Measurements from ENCODE around the gene ARVCF.

GRCh38 chr22:19986011-19986409, 30.6 kb downstream of the ARVCF start:
- TF ChIP-seq, protein P1, sequence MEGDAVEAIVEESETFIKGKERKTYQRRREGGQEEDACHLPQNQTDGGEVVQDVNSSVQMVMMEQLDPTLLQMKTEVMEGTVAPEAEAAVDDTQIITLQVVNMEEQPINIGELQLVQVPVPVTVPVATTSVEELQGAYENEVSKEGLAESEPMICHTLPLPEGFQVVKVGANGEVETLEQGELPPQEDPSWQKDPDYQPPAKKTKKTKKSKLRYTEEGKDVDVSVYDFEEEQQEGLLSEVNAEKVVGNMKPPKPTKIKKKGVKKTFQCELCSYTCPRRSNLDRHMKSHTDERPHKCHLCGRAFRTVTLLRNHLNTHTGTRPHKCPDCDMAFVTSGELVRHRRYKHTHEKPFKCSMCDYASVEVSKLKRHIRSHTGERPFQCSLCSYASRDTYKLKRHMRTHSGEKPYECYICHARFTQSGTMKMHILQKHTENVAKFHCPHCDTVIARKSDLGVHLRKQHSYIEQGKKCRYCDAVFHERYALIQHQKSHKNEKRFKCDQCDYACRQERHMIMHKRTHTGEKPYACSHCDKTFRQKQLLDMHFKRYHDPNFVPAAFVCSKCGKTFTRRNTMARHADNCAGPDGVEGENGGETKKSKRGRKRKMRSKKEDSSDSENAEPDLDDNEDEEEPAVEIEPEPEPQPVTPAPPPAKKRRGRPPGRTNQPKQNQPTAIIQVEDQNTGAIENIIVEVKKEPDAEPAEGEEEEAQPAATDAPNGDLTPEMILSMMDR (IDR thresholded peaks at IDR 0.05; ENCODE audit: insufficient read depth, low read length): no peak
- no peak for TF ChIP-seq REST (IDR thresholded peaks at IDR 0.05; ENCODE audit: insufficient replicate concordance, low read depth)

Data from HL-60 (cell line).